Endodermal cell (in vitro differentiated cells): ENCODE results near the gene GSTM4. TPM values are rescaled to one million over a fixed set of nuclear protein-coding genes. Genes with fewer than 3 reads are reported as not detected.

Source experiments
- DNase-seq: peaks from one replicate; pipeline ENCODE4 v3.0.0-alpha.2; 2017
- H3K27ac ChIP-seq: 2 replicates; pipeline ENCODE4 v1.5.1; 2013; ENCODE audit warnings: mild to moderate bottlenecking, low read depth, low read length, moderate library complexity
- H3K27me3 ChIP-seq: 2 replicates; pipeline ENCODE4 v1.6.1; 2013; ENCODE audit warnings: mild to moderate bottlenecking, low read length, moderate library complexity; ENCODE audit not compliant: insufficient read depth, control insufficient read depth, poor library complexity, severe bottlenecking
- H3K36me3 ChIP-seq: 2 replicates; pipeline ENCODE4 v1.7.0; 2013; ENCODE audit warnings: mild to moderate bottlenecking, low read length, moderate library complexity; ENCODE audit not compliant: control insufficient read depth, insufficient read depth
- H3K4me1 ChIP-seq: one replicate; pipeline ENCODE4 v1.7.0; 2013; ENCODE audit warnings: low read length; ENCODE audit not compliant: control insufficient read depth, insufficient read depth
- H3K4me3 ChIP-seq: 2 replicates; pipeline ENCODE4 v1.5.1; 2013; ENCODE audit warnings: mild to moderate bottlenecking, low read length, moderate library complexity
- H3K9ac ChIP-seq: 2 replicates; pipeline ENCODE4 v1.6.1; 2013; ENCODE audit warnings: mild to moderate bottlenecking, low read length, moderate library complexity; ENCODE audit not compliant: poor library complexity, severe bottlenecking; ENCODE audit errors: extremely low read depth
- H3K9me3 ChIP-seq: 2 replicates; pipeline ENCODE4 v1.6.1; 2013; ENCODE audit warnings: mild to moderate bottlenecking, low read length, moderate library complexity; ENCODE audit not compliant: control insufficient read depth
- H3K27ac Mint-ChIP-seq: 2 replicates; pipeline ENCODE4 v1.8.0; 2020; ENCODE audit warnings: mixed read lengths
- H3K27me3 Mint-ChIP-seq: 2 replicates; pipeline ENCODE4 v1.8.0; 2021; ENCODE audit warnings: mild to moderate bottlenecking, mixed read lengths; ENCODE audit not compliant: insufficient read depth
- H3K36me3 Mint-ChIP-seq: 2 replicates; pipeline ENCODE4 v1.8.0; 2020; ENCODE audit warnings: low read depth, mixed read lengths
- H3K4me1 Mint-ChIP-seq: 2 replicates; pipeline ENCODE4 v1.8.0; 2020; ENCODE audit warnings: mixed read lengths
- H3K4me3 Mint-ChIP-seq: 2 replicates; pipeline ENCODE4 v1.8.0; 2020; ENCODE audit warnings: mild to moderate bottlenecking, moderate library complexity, mixed read lengths
- H3K9me3 Mint-ChIP-seq: 2 replicates; pipeline ENCODE4 v1.8.0; 2020; ENCODE audit warnings: mild to moderate bottlenecking, mixed read lengths
- WGBS, 2 experiments: methylation state at CpG; one replicate each; pipeline versions ENCODE4 v1.1.5 to v1.1.7; 2013; ENCODE audit warnings: missing lambda C conversion rate in 2 of 2, mixed read lengths in 1 of 2; ENCODE audit not compliant: insufficient coverage in 1 of 2, insufficient read length in 1 of 2; 5-methylcytosine and 5-hydroxymethylcytosine counted together
- total RNA-seq, 2 donors: library from RNA; stranded (reverse); fragmentation: NEBNext Ultra II Directional in 1 of 2; extraction: Animal tissue kit (Norgen Biotek cat#: 25700) in 1 of 2; gene quantifications; 2 replicates in 1 of 2; 3 replicates in 1 of 2; pipeline ENCODE4 v1.2.1, GENCODE V29; 2021
- TF ChIP-seq, protein P1 (sequence below): fragments of 200-600 bp; sonication (generic); conservative IDR thresholded peaks from 2 replicates; pipeline ENCODE4 v1.5.0; 2021; ENCODE audit warnings: antibody characterized with exemption, mild to moderate bottlenecking

The GSTM4 gene
- total RNA-seq, 2 donors from 2014 or later = 20.1 to 28.5 TPM

DNA sequence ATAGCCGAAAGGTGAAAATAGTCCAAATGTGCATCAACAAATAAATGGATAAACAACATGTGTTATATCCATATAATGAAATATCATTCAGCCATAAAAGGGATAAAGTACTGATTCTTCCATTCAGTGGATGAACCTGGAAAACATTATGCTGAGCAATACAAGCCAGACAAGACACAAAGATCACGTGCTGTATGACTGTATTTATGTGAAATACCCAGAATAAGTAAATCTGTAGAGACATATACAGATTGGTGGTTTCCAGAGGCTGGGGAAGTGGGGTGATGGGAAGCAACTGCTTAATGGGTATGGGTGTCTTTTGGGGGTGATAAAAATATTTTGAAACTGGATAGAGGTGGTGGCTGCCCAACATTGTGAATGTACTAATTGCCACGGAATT is 13.3 kb upstream of the GSTM4 start:
- TF ChIP-seq, protein P1, sequence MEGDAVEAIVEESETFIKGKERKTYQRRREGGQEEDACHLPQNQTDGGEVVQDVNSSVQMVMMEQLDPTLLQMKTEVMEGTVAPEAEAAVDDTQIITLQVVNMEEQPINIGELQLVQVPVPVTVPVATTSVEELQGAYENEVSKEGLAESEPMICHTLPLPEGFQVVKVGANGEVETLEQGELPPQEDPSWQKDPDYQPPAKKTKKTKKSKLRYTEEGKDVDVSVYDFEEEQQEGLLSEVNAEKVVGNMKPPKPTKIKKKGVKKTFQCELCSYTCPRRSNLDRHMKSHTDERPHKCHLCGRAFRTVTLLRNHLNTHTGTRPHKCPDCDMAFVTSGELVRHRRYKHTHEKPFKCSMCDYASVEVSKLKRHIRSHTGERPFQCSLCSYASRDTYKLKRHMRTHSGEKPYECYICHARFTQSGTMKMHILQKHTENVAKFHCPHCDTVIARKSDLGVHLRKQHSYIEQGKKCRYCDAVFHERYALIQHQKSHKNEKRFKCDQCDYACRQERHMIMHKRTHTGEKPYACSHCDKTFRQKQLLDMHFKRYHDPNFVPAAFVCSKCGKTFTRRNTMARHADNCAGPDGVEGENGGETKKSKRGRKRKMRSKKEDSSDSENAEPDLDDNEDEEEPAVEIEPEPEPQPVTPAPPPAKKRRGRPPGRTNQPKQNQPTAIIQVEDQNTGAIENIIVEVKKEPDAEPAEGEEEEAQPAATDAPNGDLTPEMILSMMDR = no peak
- Mint-ChIP-seq H3K36me3 (no peaks in the 10 kb centered on the region), H3K9me3 (peaks cover 6% of the 10 kb centered on the region), H3K4me3 (no peak overlapping the region), H3K27ac (no peak overlapping the region), H3K4me1 (peaks cover 13% of the 10 kb centered on the region), H3K27me3 (peaks cover 16% of the 10 kb centered on the region)
- Histone ChIP-seq H3K4me3 (no peak overlapping the region), H3K27ac (no peak overlapping the region), H3K27me3 (peaks cover 5% of the 10 kb centered on the region), H3K9me3 (peaks cover 3% of the 10 kb centered on the region), H3K9ac (no peak overlapping the region), H3K36me3 (no peaks in the 10 kb centered on the region), H3K4me1 (no peaks in the 10 kb centered on the region)
- WGBS, 2 experiments = 71 to 79% methylated on average over 1 to 2 of the region's 3 CpGs
- no peak for DNase-seq

DNA sequence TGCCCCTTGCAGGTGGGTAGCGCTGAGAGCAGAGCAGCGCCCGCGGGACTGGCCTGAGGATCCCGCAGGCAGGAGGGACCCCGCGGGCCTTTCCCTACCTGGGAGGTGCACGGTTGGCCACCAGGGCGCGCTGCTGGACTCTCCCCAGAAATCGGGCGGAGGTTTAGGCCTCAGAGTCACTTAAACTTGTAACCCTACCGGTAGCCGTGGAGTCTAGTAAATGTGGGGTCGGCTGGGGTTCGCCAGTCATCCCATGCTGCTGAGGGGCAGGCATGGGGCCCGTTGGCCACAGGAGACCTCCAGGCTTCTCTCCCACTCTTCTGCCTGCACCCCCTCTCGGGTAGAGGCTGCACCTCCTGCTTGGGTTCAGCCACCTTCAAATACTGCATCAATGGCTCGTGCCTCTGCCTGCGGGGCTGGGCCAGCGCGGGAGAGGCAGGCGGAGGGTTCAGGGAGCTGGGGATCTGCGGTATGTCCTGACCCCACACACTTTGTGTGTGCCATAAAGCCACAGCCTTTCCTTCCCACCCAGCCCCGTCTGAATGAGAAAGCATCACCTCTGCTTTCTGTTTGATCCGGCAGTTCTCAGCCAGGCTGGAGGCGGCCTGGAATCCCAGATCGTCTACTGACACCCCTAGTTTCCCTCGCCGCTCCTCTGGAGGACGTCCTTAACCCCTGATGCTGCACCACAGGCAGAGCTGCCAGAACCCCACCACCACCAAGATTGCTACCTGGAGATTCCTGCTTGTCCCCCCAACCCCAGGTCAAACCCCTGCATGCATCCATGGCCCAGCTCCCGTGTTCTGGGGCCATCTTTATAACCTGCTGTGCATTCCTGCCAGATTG is 12.3 kb upstream of the GSTM4 start:
- H3K36me3 Mint-ChIP-seq = no peaks in the 10 kb centered on the region
- Histone ChIP-seq H3K27me3 (peaks cover 5% of the 10 kb centered on the region), H3K9me3 (peaks cover 3% of the 10 kb centered on the region), H3K4me1 (no peaks in the 10 kb centered on the region), H3K27ac (no peak overlapping the region), H3K9ac (no peak overlapping the region), H3K36me3 (no peaks in the 10 kb centered on the region), H3K4me3 (no peak overlapping the region)
- H3K9me3 Mint-ChIP-seq = peaks cover 6% of the 10 kb centered on the region
- 48 to 69% methylated on average over 15 to 32 of the region's 32 CpGs for WGBS, 2 experiments
- peak; percentile 97 for DNase-seq
- H3K4me1 Mint-ChIP-seq = peaks cover 13% of the 10 kb centered on the region
- no peak overlapping the region for H3K4me3 Mint-ChIP-seq
- no peak overlapping the region for H3K27ac Mint-ChIP-seq
- TF ChIP-seq, protein P1 = peak; percentile 97
- peaks cover 16% of the 10 kb centered on the region for H3K27me3 Mint-ChIP-seq

DNA sequence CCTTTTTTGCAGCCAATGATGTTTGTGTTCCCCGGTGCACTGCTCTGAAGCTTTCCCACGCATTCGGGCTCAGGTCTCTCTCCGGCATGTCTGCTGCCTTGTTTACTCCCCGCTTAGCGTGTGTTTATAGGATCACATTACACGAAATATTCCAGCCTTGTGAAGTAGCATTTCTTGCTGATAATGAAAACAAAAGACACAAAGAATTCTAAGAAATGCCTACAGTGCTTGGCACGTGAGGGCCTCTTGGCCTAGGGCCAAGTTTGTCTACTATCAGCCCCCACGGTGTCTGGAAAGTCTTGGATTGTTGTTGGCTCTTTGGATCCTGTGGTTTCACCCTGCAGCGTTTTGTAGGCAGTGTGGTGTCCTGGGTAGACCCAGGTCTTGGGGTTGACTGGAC is 11.2 kb upstream of the GSTM4 start:
- Mint-ChIP-seq H3K4me1 (peaks cover 5% of the 10 kb centered on the region), H3K36me3 (no peaks in the 10 kb centered on the region), H3K4me3 (no peak overlapping the region), H3K9me3 (peaks cover 6% of the 10 kb centered on the region), H3K27ac (no peak overlapping the region), H3K27me3 (peaks cover 16% of the 10 kb centered on the region)
- 93 to 100% methylated on average over 3 to 10 of the region's 10 CpGs for WGBS, 2 experiments
- no peak overlapping the region for H3K9ac ChIP-seq
- H3K4me3 ChIP-seq = no peak overlapping the region
- H3K27me3 ChIP-seq = peaks cover 5% of the 10 kb centered on the region
- TF ChIP-seq, protein P1 = no peak
- H3K4me1 ChIP-seq = no peaks in the 10 kb centered on the region
- DNase-seq = no peak
- peaks cover 3% of the 10 kb centered on the region for H3K9me3 ChIP-seq
- H3K27ac ChIP-seq = no peak overlapping the region
- H3K36me3 ChIP-seq = no peaks in the 10 kb centered on the region
